Muscle of leg (tissue), 11 donors: ENCODE results near the gene MRLN. TPM values are rescaled to one million over a fixed set of nuclear protein-coding genes. Genes with fewer than 3 reads are reported as not detected.
A peak's percentile ranks its signal among the peaks of the same experiment; 100 is the strongest.
"Not testable (repeated sequence)": the region's sequence is repeated elsewhere in the genome, so short reads cannot be mapped to it uniquely, and the experiment has no call there.

Source experiments
- DNase-seq: peaks from one replicate; pipeline ENCODE4 v3.0.0; 2013
- H3K27ac ChIP-seq: one replicate; pipeline ENCODE4 v1.5.1; 2013; ENCODE audit warnings: mild to moderate bottlenecking, low read length, control low read depth
- H3K27me3 ChIP-seq: one replicate; pipeline ENCODE4 v1.6.1; 2013; ENCODE audit warnings: low read length; ENCODE audit not compliant: control insufficient read depth, insufficient read depth
- H3K36me3 ChIP-seq: one replicate; pipeline ENCODE4 v1.6.1; 2013; ENCODE audit warnings: low read length; ENCODE audit not compliant: control insufficient read depth, insufficient read depth
- H3K4me1 ChIP-seq: one replicate; pipeline ENCODE4 v1.6.1; 2013; ENCODE audit warnings: low read length; ENCODE audit not compliant: control insufficient read depth, insufficient read depth
- H3K4me3 ChIP-seq: one replicate; pipeline ENCODE4 v1.5.1; 2013; ENCODE audit warnings: low read length, control low read depth
- H3K9me3 ChIP-seq: replicated peaks from 2 replicates; pipeline ENCODE4 v1.6.1; 2013; ENCODE audit warnings: low read depth, low read length; ENCODE audit not compliant: control insufficient read depth
- WGBS: methylation state at CpG from one replicate; pipeline ENCODE4 v1.1.5; 2013; ENCODE audit warnings: missing lambda C conversion rate; ENCODE audit not compliant: insufficient coverage; 5-methylcytosine and 5-hydroxymethylcytosine counted together
- polyA plus RNA-seq, 8 donors: library from polyadenylated mRNA; unstranded; fragments of 120-200 nt; gene quantifications; one replicate each; pipeline versions ENCODE4 v1.2.1 to v1.2.3, GENCODE V29; 2013; ENCODE audit warnings: inconsistent platforms in 1 of 8, low replicate concordance in 1 of 8; ENCODE audit not compliant: insufficient read length in 8 of 8, insufficient read depth in 1 of 8
- total RNA-seq: library from RNA; stranded (reverse); fragments of 120-200 nt; gene quantifications from one replicate; pipeline ENCODE4 v1.2.4, GENCODE V29; 2013

MRLN gene
- total and polyA plus RNA-seq, 9 donors = 121 to 254 (median 154) TPM

DNA sequence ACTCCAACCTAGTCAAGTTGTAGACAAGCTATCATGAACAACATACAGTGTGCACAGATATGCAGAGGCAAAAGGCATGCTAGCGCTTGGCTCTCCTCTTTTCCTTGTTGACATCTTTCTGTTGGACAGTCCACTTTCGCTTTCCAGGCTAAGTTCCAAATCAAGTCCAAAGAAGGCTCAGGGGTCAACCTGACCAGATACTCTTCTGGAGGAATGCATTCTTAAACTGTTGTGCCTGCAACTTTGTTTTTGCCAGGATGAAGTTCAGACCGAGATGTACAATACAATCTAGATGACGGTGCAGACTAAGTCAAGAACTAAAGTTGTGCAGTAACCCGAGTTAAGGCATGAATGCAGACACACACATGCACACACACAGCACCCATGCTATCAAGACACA, 35.7 kb upstream of the MRLN start:
- peaks cover 18% of the 10 kb centered on the region for H3K36me3 ChIP-seq
- not testable (repeated sequence) for H3K9me3 ChIP-seq, H3K4me3 ChIP-seq, H3K27me3 ChIP-seq, H3K27ac ChIP-seq, H3K4me1 ChIP-seq, DNase-seq
- 89% methylated on average over 4 of the region's 5 CpGs for WGBS

GRCh38 chr10:59787032-59787431, 33.8 kb upstream of the MRLN start:
- H3K27me3 ChIP-seq, H3K4me1 ChIP-seq, H3K36me3 ChIP-seq, H3K4me3 ChIP-seq, H3K27ac ChIP-seq, H3K9me3 ChIP-seq, DNase-seq: not testable (repeated sequence)
- WGBS = 90% methylated on average over 4 of the region's 7 CpGs

DNA sequence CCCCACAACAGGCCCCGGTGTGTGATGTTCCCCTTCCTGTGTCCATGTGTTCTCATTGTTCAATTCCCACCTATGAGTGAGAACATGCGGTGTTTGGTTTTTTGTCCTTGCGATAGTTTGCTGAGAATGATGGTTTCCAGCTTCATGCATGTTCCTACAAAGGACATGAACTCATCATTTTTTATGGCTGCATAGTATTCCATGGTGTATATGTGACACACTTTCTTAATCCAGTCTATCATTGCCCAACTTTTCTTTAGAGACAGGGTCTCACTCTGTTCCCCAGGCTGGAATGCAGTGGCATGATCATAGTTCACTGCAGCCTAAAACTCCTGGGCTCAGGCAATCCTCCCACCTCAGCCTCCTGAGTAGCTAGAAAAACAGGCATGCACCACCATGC, 32.2 kb upstream of the MRLN start:
- not testable (repeated sequence) for H3K9me3 ChIP-seq, H3K27me3 ChIP-seq, DNase-seq, H3K36me3 ChIP-seq, H3K27ac ChIP-seq, H3K4me1 ChIP-seq, H3K4me3 ChIP-seq
- WGBS = no CpG with 5 or more reads among the region's 3 CpGs

DNA sequence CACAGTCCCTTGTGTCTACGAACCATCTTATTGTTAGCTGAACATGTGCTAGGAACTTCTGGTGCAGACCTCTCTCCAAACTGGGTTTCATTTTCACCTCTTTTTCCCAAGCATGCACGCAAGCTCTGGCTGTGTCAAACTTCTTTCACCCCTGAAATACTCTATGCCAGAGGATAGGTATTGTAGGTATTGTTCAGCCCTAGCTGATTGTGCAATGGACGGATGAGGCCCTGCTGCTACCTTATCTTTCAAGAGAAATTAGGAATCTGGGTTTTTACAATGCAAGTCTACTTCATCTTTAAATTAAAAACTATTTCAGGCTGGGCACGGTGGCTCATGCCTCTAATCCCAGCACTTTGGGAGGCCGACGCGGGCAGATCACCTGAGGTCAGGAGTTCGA, 28.3 kb upstream of the MRLN start:
- Histone ChIP-seq H3K36me3 (no peaks in the 10 kb centered on the region), H3K27ac (no peak overlapping the region)
- 95% methylated on average over 5 of the region's 8 CpGs for WGBS

GRCh38 chr10:59779756-59780533, 26.7 kb upstream of the MRLN start:
- H3K9me3 ChIP-seq = peaks cover 4% of the 10 kb centered on the region
- peak; percentile 93 for DNase-seq
- no peaks in the 10 kb centered on the region for H3K36me3 ChIP-seq
- H3K27ac ChIP-seq = peak overlapping the region; percentile 72
- 15% methylated on average over 3 of the region's 6 CpGs for WGBS
- H3K27me3 ChIP-seq = no peaks in the 10 kb centered on the region
- no peak overlapping the region for H3K4me3 ChIP-seq
- peaks cover 17% of the 10 kb centered on the region for H3K4me1 ChIP-seq

More for the DNA sequence above, 28.3 kb upstream of the MRLN start:
- Histone ChIP-seq H3K27me3 (no peaks in the 10 kb centered on the region), H3K9me3 (peaks cover 4% of the 10 kb centered on the region), H3K4me1 (peaks cover 17% of the 10 kb centered on the region), H3K4me3 (no peak overlapping the region)
- DNase-seq = no peak

GRCh38 chr10:59774451-59774850, 21.2 kb upstream of the MRLN start:
- WGBS = 94% methylated on average over 5 of the region's 6 CpGs
- no peak for DNase-seq
- Histone ChIP-seq H3K27me3 (no peaks in the 10 kb centered on the region), H3K4me1 (peaks cover 6% of the 10 kb centered on the region), H3K27ac (no peak overlapping the region), H3K4me3 (no peak overlapping the region), H3K36me3 (no peaks in the 10 kb centered on the region), H3K9me3 (peaks cover 4% of the 10 kb centered on the region)

- no peaks in the 10 kb centered on the region for H3K27me3 ChIP-seq
- no peak overlapping the region for H3K27ac ChIP-seq
- H3K4me1 ChIP-seq = no peaks in the 10 kb centered on the region
- no peak for DNase-seq
- no CpG with 5 or more reads among the region's 2 CpGs for WGBS
- no peak overlapping the region for H3K4me3 ChIP-seq
- peaks cover 4% of the 10 kb centered on the region for H3K9me3 ChIP-seq
- H3K36me3 ChIP-seq = no peaks in the 10 kb centered on the region
Observed at GRCh38 chr10:59773088-59773487, 19.8 kb upstream of the MRLN start.

GRCh38 chr10:59771162-59771807, 18.0 kb upstream of the MRLN start:
- no peak overlapping the region for H3K27ac ChIP-seq
- no peaks in the 10 kb centered on the region for H3K36me3 ChIP-seq
- no peak overlapping the region for H3K4me3 ChIP-seq
- no peak for DNase-seq
- no peaks in the 10 kb centered on the region for H3K27me3 ChIP-seq
- WGBS = no CpG with 5 or more reads among the region's 7 CpGs
- no peaks in the 10 kb centered on the region for H3K9me3 ChIP-seq
- H3K4me1 ChIP-seq = no peaks in the 10 kb centered on the region

- H3K4me3 ChIP-seq = no peak overlapping the region
- no peaks in the 10 kb centered on the region for H3K27me3 ChIP-seq
- H3K27ac ChIP-seq = no peak overlapping the region
- WGBS = 97% methylated on average over 5 of the region's 11 CpGs
- H3K36me3 ChIP-seq = no peaks in the 10 kb centered on the region
- no peak for DNase-seq
- H3K9me3 ChIP-seq = no peaks in the 10 kb centered on the region
- H3K4me1 ChIP-seq = no peaks in the 10 kb centered on the region
Observed at GRCh38 chr10:59770689-59771088, 17.4 kb upstream of the MRLN start.

- 29% methylated on average over 1 of the region's 2 CpGs for WGBS
- H3K27me3 ChIP-seq = no peaks in the 10 kb centered on the region
- H3K4me1 ChIP-seq = no peaks in the 10 kb centered on the region
- H3K27ac ChIP-seq = no peak overlapping the region
- no peak for DNase-seq
- H3K4me3 ChIP-seq = no peak overlapping the region
- no peaks in the 10 kb centered on the region for H3K36me3 ChIP-seq
- no peaks in the 10 kb centered on the region for H3K9me3 ChIP-seq
Observed at GRCh38 chr10:59762505-59762904, 9.2 kb upstream of the MRLN start.
